GM15510 (cell line): ENCODE results near the gene TEKT1.

Experiments used
- POLR2A ChIP-seq: IDR thresholded peaks from 3 replicates; pipeline ENCODE4 v1.6.1; 2011; ENCODE audit warnings: borderline replicate concordance; ENCODE audit not compliant: insufficient read length; ENCODE audit errors: extremely low read depth

The TEKT1 gene

GRCh38 chr17:6800422-6801027, 31.0 kb downstream of the TEKT1 start:
- no peak for TF ChIP-seq POLR2A

DNA sequence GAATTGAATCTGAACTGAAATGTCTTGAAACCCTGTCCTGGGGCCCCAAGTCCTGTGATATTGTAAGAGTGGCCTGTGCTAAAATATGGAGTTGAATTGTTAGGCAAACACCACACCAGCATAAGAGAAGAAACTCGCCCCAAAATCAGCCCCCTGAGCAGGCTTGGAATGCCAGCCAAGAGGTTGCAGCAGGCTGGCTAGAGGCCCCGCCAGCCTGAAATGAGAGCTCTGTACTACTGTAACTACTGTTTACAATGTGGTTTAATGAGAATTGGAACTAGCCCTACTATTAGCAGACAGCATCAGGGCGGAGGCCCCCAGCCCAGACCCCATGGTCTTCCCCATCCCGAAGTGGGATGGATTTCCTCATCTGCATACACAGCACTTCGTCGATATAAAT, 31.8 kb downstream of the TEKT1 start:
- no peak for TF ChIP-seq POLR2A

- no peak for TF ChIP-seq POLR2A
Measured at GRCh38 chr17:6797718-6798351, 33.7 kb downstream of the TEKT1 start.

- no peak for TF ChIP-seq POLR2A
Measured at GRCh38 chr17:6796887-6797490, 34.5 kb downstream of the TEKT1 start.

DNA sequence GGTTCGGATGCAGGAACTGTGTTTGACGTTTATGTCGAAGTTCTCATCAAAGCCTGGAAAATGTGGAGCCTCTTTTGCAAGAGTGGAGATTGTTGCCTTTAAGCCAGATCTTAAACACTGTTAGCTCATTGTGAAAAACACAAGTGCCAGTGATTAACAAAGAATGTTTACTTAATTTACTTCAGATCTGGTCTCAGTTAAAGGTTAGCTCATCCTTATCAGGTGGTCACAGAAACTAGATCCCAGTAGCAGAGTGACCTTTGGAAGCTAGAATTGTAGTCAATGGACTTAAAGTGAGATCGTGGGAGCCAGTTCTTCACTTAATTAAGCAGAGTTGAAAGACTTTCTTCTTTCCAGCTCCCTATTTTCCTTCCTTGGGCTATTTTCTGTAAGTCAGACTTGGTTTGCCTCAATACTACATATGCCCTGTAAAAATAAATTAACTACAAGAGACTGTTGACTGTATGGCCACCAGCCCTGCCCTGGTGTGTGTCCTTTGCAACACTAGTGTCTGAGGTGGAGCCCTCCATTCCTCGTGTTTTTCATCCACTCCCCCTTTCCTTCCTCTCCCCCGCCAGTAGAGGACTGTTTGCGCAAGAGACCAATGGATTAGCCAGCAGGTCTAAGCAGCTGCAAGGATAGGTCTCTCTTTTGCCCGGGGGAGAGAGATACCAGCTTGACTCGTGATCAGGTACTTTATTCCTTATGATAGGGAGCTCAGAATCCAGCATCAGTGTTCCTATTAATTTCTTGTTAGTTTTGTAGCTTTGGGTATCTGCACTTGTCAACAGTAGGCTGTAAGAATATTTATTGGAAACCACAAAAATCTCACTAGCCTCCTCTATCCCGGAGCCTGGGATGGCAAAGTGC, 35.3 kb downstream of the TEKT1 start:
- no peak for TF ChIP-seq POLR2A

- no peak for TF ChIP-seq POLR2A
Measured at GRCh38 chr17:6793748-6794493, 37.6 kb downstream of the TEKT1 start.

GRCh38 chr17:6789146-6789545, 42.4 kb downstream of the TEKT1 start:
- no peak for TF ChIP-seq POLR2A

DNA sequence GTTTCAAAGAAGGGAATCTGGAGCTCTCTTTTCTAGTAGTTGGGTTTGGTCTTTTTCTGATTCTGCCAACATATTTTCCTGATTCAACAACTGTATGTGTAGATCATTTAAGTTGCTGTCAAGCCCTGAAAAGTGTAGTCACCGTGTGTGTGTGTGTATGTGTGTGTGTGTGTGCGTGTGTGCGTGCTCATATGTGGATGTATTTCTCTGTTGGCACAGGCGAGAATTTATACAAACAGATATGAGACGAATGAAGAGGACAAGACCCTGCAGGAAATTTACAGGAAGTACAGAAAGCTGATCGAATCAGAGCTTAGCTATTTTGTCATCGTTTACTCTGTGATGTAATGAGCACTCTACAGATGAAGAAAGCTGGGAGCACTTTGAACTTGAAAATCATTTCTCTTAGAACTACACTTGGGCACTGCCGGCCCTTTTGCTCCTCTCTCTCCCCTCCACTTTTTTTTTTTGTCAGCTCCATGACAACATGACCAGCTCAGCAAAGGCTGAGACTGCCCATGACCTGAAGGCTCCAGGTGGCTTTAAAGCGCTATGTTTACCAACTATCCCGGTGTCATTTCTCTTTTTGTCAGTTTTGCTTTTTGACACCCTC, 44.3 kb downstream of the TEKT1 start:
- no peak for TF ChIP-seq POLR2A

DNA sequence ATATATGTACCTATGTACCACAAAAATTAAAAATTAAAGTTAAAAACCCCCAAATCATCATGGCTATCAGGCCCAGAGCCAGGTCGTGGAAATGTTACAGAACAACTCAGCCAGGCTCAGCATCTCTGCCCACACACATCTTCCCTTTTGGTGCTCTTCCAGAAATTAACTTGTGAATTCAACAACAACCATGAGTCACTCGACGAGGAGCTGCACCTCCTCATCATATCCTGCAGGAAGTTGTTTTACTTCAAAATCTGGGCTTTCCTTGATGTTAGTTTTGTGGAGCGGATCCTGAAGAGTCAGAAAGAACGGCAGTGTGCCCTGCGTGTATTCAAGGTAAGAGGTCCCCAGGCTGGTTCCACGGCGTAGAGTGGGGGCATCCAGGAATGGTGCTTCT, 44.9 kb downstream of the TEKT1 start:
- TF ChIP-seq POLR2A, result no peak

- no peak for TF ChIP-seq POLR2A
Measured at GRCh38 chr17:6782244-6782643, 49.3 kb downstream of the TEKT1 start.

GRCh38 chr17:6780886-6781285, 50.6 kb downstream of the TEKT1 start:
- no peak for TF ChIP-seq POLR2A

DNA sequence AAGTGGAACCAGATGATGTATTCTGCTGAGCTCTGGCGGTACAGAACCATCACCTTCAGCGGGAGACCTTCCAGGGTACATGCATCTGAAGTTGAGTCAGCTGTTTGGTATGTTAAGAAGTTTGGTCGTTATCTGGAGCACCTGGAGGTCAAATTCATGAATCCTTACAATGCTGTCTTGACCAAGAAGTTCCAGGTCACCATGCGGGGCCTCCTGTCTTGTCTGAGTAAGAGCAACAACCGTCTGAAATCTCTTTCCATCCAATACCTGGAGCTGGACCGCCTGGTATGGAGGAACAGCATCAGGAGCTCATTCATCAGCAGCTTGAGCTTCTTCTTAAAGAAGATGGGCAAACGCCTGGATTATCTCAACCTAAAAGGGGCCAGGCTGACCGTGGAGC, 51.5 kb downstream of the TEKT1 start:
- no peak for TF ChIP-seq POLR2A

GRCh38 chr17:6779411-6779810, 52.1 kb downstream of the TEKT1 start:
- TF ChIP-seq POLR2A, result no peak

- no peak for TF ChIP-seq POLR2A
Measured at GRCh38 chr17:6775871-6776405, 55.6 kb downstream of the TEKT1 start, which contains the start of gene FBXO39. Gene FBXO39, plus strand, starts transcription at chr17:6776215. Its CDS starts 3,654 bp downstream, at chr17:6779869.

- TF ChIP-seq POLR2A, result no peak
Measured at GRCh38 chr17:6772016-6772415, 59.5 kb downstream of the TEKT1 start.

DNA sequence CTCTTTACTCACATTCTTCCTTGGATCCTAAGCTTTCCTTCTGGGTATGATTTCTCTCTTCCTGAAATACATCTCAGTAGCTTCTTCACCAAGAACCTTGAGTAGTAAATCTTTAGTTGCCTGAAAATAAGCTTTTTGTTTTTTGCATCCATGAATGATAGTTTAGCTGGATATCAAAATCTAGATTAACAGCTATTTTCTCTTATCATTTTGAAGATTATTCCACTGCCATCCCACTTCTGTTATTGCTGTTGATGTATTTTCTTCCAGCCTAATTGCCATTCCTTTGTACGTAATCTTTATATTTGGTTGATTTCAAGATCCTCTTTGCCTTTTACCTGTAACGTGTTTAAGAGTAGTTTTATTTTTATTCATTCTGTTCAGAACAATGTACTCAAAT, 63.1 kb downstream of the TEKT1 start:
- TF ChIP-seq POLR2A, result no peak
